NCI-H2107 (cell line): ENCODE results near the gene SPATA6L.
A peak's percentile ranks its signal among the peaks of the same experiment; 100 is the strongest.

Source experiments
- DNase-seq: peaks from one replicate; lab custom pipeline; 2025; lab: John Stamatoyannopoulos, UW

SPATA6L gene, protein sequence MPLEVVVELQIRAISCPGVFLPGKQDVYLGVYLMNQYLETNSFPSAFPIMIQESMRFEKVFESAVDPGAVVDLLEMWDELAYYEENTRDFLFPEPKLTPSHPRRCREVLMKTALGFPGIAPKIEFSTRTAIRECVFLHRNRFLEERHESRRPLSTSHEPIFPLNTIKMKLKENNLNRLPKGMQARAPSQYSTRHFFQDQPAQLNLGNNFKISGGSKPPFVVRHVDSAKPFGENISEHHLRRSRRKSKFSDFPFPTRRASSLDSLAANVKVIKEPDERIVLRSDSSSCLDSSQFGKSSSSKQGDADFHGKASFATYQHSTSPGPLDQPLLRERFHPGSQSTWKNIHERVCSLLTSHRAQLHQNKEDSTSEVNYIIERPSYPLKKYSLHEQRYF

DNA sequence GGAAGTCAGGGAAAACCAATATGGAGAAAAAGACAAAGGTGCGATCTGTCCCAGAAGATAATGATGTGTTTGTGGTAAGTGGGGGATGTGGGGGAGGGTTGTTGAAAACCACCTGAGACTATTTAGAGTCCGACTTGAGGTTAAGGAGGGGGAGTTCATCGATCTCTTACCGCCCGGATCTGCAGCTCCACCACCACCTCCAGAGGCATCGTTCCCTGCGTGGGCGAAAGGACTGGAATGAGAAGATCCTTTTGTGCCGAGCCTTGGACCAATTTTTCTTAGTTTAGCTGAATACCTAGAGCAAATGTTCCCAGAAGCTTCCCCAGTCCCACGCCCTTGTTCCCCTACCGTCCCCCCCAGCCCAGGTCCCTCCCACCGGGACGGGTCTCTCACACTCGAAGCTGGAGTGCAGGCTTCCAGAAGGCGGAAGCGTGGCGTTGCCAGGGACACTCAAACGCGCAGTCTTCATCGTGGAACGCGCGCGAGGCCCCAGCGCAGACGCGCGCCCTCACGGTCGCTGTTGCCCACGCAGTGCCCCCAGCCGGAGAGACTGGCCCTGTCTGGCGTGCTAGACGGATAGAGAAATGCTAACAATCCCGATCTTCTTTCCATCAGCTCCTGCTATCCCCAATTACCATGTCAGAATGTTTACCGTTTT, at the start of gene SPATA6L:
SPATA6L (minus strand) TSS at position 439 of the 658 bp plus-strand sequence; CDS start at position 209, 230 bp downstream.
- peak; percentile 52 for DNase-seq

DNA sequence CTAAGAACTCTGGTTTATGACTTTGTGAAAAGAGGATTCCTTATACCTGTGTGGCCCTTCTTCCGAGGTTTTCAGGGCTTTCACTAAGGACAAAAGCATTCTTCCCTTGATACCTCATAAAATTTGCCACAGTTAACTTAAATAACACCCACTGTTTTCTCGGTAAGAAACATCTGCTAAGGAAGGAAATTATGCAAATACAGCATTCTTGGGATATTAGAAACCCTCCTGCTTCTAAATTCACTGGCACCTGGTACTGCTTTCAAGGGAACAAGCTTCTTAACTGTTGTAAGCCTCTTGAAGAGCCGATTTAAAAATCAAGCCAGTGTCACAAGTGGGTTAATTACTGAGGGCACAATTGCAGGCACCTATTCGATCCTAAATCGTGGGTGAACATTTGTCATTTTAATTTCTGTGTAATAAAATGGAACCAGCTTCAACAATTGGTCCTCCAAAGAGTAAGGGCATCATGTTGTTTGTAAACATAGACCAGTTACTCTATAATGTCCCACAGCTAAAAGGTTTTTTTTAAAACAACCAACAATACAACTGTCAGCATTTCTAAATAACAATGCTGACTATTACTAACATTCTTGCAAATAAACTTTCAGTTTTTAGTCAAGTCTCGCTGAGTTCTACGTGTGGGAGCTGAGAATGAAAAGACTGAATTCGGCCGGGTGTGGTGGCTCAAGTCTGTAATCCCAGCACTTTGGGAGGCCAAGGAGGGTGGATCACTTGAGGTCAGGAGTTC, 48.2 kb upstream of the SPATA6L start:
- no peak for DNase-seq

DNA sequence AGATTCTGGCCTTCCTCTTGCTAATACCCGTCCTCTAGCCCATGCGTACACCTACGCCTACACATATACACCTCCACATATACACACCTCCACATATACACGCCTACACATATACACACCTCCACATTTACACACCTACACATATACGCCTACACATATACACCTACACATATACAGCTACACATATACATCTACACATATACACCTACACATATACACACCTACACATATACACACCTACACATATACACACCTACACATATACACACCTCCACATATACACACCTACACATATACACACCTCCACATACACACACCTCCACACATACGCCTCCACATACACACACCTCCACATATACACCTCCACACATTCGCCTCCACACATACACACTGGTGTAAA, 47.6 kb upstream of the SPATA6L start:
- no peak for DNase-seq

DNA sequence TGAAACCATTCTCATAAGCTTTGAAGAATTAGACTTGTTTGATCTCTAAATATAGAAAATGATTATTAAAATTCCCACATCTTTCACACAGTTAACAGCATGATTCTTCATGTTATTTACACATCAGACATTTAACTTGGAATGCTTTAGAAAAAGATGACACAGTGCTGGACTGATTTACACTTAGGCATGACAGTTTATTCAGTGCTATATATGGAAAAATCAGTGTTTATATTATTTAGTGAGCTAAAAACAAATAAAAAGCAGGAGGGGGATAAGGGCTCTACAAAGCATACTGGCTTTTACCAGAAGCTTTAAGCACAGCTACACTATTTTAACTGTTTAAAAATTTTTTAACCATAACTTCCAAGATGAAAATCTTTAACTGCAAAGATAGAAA, 43.1 kb upstream of the SPATA6L start:
- DNase-seq, result no peak

DNA sequence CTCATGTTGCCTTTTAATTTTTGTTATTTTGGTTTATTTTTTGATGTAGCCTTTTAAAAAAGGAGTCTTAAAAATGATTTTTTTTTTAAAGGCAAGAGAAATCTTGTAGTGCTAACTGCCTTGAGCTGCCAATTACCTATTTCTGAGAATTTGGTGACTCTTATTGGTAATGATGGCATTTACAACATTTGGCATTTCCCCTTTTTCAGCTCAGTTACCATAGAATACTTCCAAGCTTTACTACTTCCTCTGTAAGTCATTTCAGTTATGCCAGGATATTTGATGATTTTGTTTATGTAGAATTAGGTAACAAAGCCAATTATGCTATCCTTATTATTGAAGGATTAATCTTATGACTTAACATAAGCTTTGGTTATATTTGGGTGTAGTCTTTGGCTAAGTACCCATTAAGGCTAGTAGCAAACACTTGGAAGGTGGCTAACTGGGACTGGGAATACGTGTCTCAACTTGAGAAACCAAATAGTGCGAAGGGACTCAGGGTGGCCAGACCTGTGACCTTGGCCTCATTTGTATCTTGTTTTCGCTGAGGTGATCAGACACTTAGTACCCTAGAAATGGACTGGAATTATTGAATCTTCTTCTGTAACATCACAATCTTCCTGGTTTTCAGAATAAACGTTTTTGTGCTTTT, 40.8 kb upstream of the SPATA6L start:
- DNase-seq, result no peak

DNA sequence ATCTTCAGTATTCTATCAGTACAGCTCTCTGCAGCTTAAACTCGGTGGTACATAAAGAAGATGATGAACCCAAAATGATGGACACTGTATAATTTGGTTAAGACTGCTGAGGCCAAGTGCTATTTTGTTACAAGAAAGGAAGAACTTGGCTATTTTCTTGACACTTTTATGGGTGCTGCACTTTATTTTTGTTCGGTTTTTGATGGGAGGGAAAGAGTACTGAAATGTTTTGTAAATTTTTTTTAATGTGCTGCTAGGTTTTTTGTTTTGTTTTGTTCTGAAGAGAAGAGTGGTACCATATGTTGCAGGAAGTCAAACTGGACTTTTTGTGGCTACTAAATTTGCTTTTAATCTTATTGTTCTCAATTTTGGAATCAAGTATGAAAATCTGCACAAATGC, 39.7 kb upstream of the SPATA6L start:
- DNase-seq, result no peak

DNA sequence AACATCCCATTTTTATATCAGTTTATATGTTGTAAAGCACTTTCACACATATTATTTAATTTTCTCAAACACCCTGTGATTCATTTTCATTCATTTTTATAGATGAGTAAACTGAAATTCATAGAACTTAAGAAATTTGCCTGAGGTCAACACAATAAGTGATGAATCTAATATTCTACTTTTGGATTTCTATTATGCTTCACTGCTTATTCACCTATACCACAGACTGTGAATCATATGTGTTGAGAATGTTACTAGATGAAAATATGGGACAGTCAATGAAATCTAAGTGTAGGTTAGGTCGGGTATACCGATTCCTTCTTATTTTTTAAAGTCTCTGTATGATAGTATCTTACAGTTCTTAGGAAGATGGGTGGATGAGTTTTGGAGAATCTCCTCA, 37.8 kb upstream of the SPATA6L start:
- DNase-seq, result no peak

DNA sequence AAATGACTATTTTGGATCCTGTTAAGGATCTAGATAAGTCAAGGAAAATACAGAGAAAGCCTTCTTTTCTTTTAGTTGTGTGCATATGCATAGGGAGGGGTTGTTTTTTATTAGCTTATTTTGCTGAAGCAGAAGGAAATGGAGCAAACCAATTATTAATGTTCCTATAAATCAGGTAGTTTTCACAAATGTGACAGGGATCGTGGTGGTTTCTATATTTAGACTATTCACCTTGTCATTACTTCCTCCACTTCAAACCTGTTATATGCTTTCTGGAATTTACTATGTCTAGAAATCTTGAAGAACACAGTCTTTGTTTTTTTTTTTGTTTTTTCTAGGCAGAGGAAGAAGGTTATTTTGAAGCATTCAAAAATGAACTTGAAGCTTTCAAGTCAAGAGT, 35.2 kb upstream of the SPATA6L start:
- no peak for DNase-seq

DNA sequence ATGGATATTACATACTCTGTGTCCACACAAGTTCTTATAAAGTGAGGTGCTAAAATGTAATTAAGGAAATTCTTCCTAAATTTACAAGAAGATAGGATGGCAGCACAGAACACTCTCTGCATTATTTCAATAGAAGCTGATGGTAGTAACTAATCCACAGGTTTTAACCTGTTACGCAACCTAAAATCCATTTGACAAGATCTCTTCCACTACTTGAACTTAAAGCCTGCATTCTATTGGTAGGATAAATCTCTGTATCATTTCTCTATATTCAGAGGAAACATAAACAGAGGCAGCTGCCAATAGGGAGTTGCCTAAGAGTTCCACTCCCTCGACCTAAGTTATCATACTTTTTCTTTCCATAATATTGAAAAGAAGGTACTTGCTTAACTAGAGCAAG, 34.7 kb upstream of the SPATA6L start:
- DNase-seq, result no peak

DNA sequence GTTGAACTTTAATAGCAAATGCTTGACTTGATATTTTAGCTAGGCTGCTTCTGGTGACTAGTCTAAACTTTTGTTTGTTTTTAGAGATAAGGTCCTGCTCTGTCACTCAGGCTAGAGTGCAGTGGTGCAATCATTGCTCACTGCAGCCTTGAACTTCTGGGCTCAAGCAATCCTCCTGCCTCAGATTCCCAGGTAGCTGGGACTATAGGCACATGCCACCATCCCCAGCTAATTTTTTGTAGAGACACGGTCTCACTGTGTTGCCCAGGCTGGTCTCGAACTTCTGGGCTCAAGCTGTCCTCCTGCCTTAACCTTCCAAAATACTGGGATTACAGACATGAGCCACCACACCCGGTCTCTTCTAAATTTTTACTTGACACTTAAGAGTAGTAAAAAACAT, 33.8 kb upstream of the SPATA6L start:
- no peak for DNase-seq

DNA sequence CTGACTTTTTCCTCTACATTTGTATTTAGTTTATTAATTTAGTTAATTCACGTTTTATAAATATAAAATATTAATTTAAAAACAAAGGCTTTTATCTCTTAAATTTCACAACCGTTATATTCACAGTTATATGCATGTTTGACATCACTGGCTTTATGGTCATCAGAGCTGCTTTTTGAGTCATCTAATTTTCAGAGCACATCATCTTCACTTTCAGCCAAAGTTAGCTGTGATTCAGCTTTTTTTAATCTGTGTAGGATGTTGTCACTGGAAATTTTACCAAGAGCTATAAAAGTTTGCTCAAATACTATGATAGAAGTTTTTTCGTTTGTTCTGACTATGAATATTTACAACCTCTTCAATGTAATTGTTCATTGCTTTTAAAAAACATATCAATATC, 25.5 kb upstream of the SPATA6L start:
- DNase-seq, result no peak

DNA sequence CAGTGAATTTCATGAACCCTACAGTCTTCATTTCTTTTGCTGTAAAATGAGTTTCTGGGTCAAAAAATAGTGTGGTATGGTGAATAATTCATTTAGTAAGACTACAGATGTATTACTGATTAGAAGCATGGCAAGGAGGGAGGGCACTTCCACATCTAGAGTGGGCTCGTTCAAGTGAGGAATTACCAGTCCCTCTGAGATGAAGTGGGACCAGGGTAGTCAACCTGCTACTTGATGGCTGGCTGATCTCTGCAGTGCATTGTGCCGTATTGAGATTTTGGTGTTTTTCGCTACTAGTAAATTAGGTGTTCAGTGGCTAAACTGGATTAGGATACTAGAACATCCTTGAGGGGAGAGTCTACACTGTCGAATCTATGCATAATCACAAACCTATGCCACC, 23.9 kb upstream of the SPATA6L start:
- DNase-seq, result no peak

DNA sequence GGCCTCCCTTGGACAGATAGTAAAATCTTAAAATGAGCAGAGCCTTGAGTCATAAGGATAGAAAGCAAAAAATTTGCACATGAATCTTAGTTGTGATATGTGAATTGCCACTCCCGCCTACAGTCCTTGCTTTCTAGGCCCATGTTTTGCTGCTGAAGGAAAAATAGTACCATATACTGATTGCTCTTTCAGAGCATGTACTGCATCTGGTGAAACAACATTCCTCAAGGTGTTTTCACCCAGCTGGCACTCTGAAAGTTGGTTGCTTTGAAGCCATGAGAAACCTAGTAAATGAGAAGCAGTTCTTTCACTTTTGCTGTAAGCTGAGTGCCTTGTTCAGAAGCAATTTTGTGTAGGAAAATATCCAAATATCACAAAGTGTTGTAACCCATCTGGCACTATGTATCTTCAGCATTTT, 23.4 kb upstream of the SPATA6L start:
- no peak for DNase-seq

DNA sequence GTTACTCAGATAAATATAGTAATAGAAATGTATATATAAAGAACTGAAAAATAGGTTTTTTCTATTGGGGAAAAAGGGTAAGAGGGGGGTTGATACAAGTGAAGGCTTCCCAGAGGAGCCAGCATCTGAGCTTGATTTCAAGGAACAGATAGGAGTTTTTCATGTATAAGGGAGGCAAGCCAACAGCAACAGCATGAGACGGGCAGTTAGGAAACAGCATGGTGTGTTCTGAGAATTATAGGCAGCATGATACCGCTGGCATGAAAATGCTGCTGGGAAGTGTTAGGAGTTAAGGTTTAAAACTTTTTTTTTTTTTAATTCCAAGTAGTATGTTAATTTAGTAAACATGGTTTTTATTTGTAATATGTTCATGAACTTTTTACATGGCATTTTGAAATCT, 22.7 kb upstream of the SPATA6L start:
- no peak for DNase-seq

DNA sequence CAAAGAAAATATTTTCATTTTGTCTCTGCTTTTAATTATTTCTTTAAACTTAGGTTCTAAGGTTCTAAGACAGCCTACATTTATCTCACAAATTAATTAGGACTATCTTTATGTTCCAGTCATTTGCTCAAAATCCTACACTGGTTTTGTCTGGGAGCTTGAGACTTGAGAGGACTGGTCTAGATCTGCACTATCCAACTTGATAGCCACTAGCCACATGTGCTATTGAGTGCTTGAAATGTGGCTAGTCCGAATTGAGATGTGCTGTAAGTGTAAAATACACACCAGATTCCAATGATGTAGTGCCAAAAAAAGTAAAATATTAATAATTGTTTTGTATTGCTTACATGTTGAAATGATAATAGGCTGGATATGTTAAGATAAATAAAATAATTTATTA, 20.3 kb upstream of the SPATA6L start:
- DNase-seq, result no peak

DNA sequence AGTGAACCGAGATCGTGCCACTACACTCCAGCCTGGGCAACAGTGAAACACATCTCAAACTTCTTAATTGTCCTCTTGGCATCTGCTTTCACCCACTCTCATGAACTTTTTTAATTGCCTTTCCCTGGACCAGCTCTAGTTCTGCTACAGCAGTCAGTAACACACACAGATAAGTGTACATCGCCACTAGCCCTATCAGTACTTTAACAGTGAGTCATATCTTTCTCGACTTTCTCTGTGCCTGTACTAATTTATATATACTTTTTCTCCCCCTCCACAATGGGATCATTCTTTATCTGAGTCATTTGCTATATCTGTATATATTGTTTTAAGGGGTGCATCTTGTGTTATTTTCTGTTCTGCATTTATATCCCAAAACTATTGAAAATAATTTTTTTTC, 19.8 kb upstream of the SPATA6L start:
- no peak for DNase-seq

DNA sequence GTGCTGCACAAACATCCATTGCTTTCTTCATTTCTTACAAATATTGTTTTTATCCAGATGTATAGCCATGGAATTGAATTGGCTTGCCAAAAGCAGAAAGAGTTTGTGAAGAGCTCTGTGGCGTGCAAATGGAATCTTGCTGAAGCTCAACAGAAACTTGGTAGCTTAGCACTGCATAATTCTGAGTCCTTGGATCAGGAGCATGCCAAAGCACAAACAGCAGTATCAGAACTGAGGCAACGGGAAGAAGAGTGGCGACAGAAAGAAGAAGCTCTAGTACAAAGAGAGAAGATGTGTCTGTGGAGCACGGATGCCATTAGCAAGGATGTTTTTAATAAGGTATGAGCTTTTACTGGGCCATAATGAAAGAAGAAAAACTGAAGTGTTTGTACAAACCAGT, 18.5 kb upstream of the SPATA6L start:
- DNase-seq, result no peak

DNA sequence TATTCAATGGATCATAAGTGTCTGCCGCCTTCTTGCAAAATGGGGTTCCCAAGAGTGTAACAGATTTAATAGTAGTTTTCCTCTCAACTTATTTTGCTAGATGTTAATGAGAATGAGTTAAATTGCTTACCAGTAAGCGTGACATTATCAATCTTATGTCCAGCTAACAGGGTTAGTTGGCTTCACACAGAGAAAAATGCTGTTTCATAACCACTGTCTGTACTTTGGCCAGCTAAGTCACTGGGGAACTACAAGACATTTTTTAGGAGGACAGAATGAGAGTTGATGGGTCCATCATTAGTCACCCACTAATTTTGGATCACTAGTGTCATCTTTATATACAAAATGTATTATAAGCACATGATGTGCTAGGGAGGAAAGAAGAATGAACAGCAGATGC, 14.5 kb upstream of the SPATA6L start:
- DNase-seq, result no peak

DNA sequence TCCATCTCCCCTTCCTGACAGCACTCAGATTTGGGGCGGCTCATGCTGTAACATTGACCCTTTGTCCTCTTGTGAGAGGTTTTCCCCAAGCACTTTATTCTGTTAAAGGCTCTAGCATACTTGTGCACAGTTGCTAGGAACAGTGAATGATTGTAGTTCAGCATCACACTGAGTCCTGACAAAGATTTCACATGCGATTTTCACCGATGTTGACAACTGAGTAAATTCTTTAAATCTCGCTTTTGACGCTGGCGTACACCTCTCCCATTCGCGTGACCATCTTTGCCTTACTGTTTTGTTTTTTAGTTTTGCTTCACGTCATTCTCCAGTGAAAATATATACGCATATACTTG, 13.9 kb upstream of the SPATA6L start:
- DNase-seq, result no peak

DNA sequence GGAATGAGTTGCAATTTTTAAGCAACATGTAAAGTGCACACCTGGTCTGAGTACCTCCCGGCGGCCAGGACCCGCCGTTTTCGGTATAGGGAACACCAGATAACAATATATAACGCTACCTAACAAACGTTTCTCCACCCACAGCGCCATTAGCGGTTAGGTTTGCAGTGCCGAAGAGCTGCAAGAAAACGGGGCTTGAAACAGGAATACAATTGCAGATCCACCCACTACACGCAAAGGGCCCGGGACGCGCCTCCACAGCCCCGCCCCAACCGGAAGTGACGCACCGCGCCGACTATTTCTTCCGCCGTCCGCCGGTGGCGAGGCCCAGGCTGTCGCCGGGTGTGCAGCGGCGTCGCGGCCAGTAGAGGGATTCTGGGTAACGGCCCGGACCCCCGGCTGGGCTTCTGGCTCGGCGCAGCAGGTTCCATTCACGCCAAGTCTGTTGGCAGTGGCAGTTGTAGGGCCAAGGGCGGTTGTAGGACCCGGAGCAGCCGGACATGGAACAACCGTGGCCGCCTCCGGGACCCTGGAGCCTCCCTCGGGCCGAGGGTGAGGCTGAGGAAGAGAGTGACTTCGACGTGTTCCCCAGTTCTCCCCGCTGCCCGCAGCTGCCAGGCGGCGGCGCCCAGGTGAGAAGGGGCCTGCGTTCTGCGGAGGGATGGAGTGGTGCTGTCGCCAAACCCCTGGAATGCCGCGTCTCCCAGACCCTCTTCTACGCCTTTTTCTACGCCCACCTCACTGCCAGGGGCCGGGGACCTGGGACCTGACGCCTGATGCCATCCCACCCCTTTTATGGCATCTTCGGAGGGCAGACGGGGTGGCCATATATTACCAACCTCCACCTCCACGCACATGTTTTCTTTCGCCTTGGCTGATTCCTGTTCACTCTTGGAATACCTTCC, 13.2 kb upstream of the SPATA6L start, which contains the start of gene CDC37L1:
CDC37L1 (plus strand) TSS at position 302 of the 905 bp plus-strand sequence; CDS start at position 501, 199 bp downstream.
- peak; percentile 87 for DNase-seq

DNA sequence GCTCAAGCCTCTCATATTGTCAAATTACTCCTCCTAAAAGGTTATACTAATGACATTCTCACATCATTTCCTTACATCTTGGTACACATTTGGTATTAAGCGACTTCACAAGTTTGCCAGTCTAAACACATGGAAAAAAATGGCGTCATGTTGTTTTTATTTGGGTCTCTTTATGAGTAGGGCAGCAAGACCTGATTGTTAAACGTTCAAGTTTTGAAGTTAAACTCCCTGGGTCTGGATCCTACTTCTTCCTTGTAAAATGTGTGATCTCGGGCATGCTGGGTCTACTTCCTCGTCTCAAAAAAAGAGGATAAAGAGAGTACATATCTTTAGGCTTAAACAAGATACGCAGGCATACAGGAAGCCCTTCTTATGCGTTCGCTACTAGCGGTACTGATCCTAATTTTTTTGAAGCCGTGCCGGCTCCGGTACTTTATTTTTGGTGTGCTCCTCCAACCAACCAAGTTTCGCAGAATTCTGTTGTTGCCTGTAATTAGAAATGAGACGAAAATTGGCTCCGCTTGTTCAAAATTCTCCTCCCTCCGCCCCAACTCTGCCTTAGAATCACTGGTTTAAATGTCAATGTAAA, 12.5 kb upstream of the SPATA6L start:
- DNase-seq, result no peak
